ENCODE results near the gene ALDH4A1.

ALDH4A1 gene

GRCh38 chr1:18945401-18945849 is 43.1 kb upstream of the ALDH4A1 start:
- no peaks in the 10 kb centered on the region for H3K9me3 ChIP-seq (ENCODE audit: control insufficient read depth, low read length)
- H3K9ac ChIP-seq (ENCODE audit: low read length): no peak overlapping the region
- H3K36me3 ChIP-seq (ENCODE audit: control insufficient read depth, insufficient read depth, low read length, severe bottlenecking): no peaks in the 10 kb centered on the region
- H3K4me3 ChIP-seq (ENCODE audit: low read length): no peak overlapping the region
- no peaks in the 10 kb centered on the region for H3K27me3 ChIP-seq (replicated peaks; ENCODE audit: control insufficient read depth, insufficient read depth, low read length)
- H3K4me1 ChIP-seq (ENCODE audit: control insufficient read depth, insufficient read depth, low read length): peaks cover 47% of the 10 kb centered on the region
- no peak for DNase-seq (ENCODE audit: low read depth)

- no peaks in the 10 kb centered on the region for H3K36me3 ChIP-seq (ENCODE audit: control insufficient read depth, insufficient read depth, low read length, severe bottlenecking)
- H3K9me3 ChIP-seq (ENCODE audit: control insufficient read depth, low read length): no peaks in the 10 kb centered on the region
- no peak for DNase-seq (ENCODE audit: low read depth)
- no peak overlapping the region for H3K9ac ChIP-seq (ENCODE audit: low read length)
- H3K27me3 ChIP-seq (replicated peaks; ENCODE audit: control insufficient read depth, insufficient read depth, low read length): no peaks in the 10 kb centered on the region
- H3K4me1 ChIP-seq (ENCODE audit: control insufficient read depth, insufficient read depth, low read length): peaks cover 45% of the 10 kb centered on the region
- H3K4me3 ChIP-seq (ENCODE audit: low read length): no peak overlapping the region
Measured at GRCh38 chr1:18944810-18945209, 42.5 kb upstream of the ALDH4A1 start.

- no peak for DNase-seq (ENCODE audit: low read depth)
- Histone ChIP-seq H3K4me3 (ENCODE audit: low read length) (no peak overlapping the region), H3K36me3 (ENCODE audit: control insufficient read depth, insufficient read depth, low read length, severe bottlenecking) (no peaks in the 10 kb centered on the region), H3K4me1 (ENCODE audit: control insufficient read depth, insufficient read depth, low read length) (peaks cover 45% of the 10 kb centered on the region), H3K9me3 (ENCODE audit: control insufficient read depth, low read length) (no peaks in the 10 kb centered on the region), H3K9ac (ENCODE audit: low read length) (no peak overlapping the region), H3K27me3 (replicated peaks; ENCODE audit: control insufficient read depth, insufficient read depth, low read length) (no peaks in the 10 kb centered on the region)
Measured at GRCh38 chr1:18943914-18944572, 41.7 kb upstream of the ALDH4A1 start.

- no peak for DNase-seq (ENCODE audit: low read depth)
- no peak overlapping the region for H3K4me3 ChIP-seq (ENCODE audit: low read length)
- no peaks in the 10 kb centered on the region for H3K27me3 ChIP-seq (replicated peaks; ENCODE audit: control insufficient read depth, insufficient read depth, low read length)
- peaks cover 45% of the 10 kb centered on the region for H3K4me1 ChIP-seq (ENCODE audit: control insufficient read depth, insufficient read depth, low read length)
- H3K9me3 ChIP-seq (ENCODE audit: control insufficient read depth, low read length): no peaks in the 10 kb centered on the region
- no peaks in the 10 kb centered on the region for H3K36me3 ChIP-seq (ENCODE audit: control insufficient read depth, insufficient read depth, low read length, severe bottlenecking)
- no peak overlapping the region for H3K9ac ChIP-seq (ENCODE audit: low read length)
Measured at GRCh38 chr1:18943162-18943561, 40.8 kb upstream of the ALDH4A1 start.

GRCh38 chr1:18942340-18942739 is 40.0 kb upstream of the ALDH4A1 start:
- Histone ChIP-seq H3K9ac (ENCODE audit: low read length) (no peak overlapping the region), H3K36me3 (ENCODE audit: control insufficient read depth, insufficient read depth, low read length, severe bottlenecking) (no peaks in the 10 kb centered on the region), H3K4me1 (ENCODE audit: control insufficient read depth, insufficient read depth, low read length) (peaks cover 45% of the 10 kb centered on the region), H3K9me3 (ENCODE audit: control insufficient read depth, low read length) (no peaks in the 10 kb centered on the region), H3K27me3 (replicated peaks; ENCODE audit: control insufficient read depth, insufficient read depth, low read length) (no peaks in the 10 kb centered on the region), H3K4me3 (ENCODE audit: low read length) (no peak overlapping the region)
- DNase-seq (ENCODE audit: low read depth): no peak

- DNase-seq (ENCODE audit: low read depth): no peak
- H3K4me1 ChIP-seq (ENCODE audit: control insufficient read depth, insufficient read depth, low read length): peaks cover 38% of the 10 kb centered on the region
Measured at GRCh38 chr1:18941221-18942141, 39.1 kb upstream of the ALDH4A1 start.

GRCh38 chr1:18940303-18941020 is 38.1 kb upstream of the ALDH4A1 start:
- no peak for DNase-seq (ENCODE audit: low read depth)
- H3K9me3 ChIP-seq (ENCODE audit: control insufficient read depth, low read length): no peaks in the 10 kb centered on the region
- no peak overlapping the region for H3K9ac ChIP-seq (ENCODE audit: low read length)
- peaks cover 37% of the 10 kb centered on the region for H3K4me1 ChIP-seq (ENCODE audit: control insufficient read depth, insufficient read depth, low read length)
- no peak overlapping the region for H3K4me3 ChIP-seq (ENCODE audit: low read length)
- no peaks in the 10 kb centered on the region for H3K27me3 ChIP-seq (replicated peaks; ENCODE audit: control insufficient read depth, insufficient read depth, low read length)
- H3K36me3 ChIP-seq (ENCODE audit: control insufficient read depth, insufficient read depth, low read length, severe bottlenecking): no peaks in the 10 kb centered on the region

More at GRCh38 chr1:18941221-18942141, 39.1 kb upstream of the ALDH4A1 start:
- no peaks in the 10 kb centered on the region for H3K36me3 ChIP-seq (ENCODE audit: control insufficient read depth, insufficient read depth, low read length, severe bottlenecking)
- H3K9ac ChIP-seq (ENCODE audit: low read length): no peak overlapping the region
- H3K27me3 ChIP-seq (replicated peaks; ENCODE audit: control insufficient read depth, insufficient read depth, low read length): no peaks in the 10 kb centered on the region
- H3K9me3 ChIP-seq (ENCODE audit: control insufficient read depth, low read length): no peaks in the 10 kb centered on the region
- no peak overlapping the region for H3K4me3 ChIP-seq (ENCODE audit: low read length)

- no peaks in the 10 kb centered on the region for H3K36me3 ChIP-seq (ENCODE audit: control insufficient read depth, insufficient read depth, low read length, severe bottlenecking)
- DNase-seq (ENCODE audit: low read depth): peak; percentile 31
- H3K9me3 ChIP-seq (ENCODE audit: control insufficient read depth, low read length): no peaks in the 10 kb centered on the region
- H3K9ac ChIP-seq (ENCODE audit: low read length): peak overlapping the region; percentile 35
- no peaks in the 10 kb centered on the region for H3K27me3 ChIP-seq (replicated peaks; ENCODE audit: control insufficient read depth, insufficient read depth, low read length)
- H3K4me3 ChIP-seq (ENCODE audit: low read length): no peak overlapping the region
- peaks cover 31% of the 10 kb centered on the region for H3K4me1 ChIP-seq (ENCODE audit: control insufficient read depth, insufficient read depth, low read length)
Measured at GRCh38 chr1:18939398-18940302, 37.3 kb upstream of the ALDH4A1 start.

GRCh38 chr1:18938707-18939070 is 36.3 kb upstream of the ALDH4A1 start:
- no peaks in the 10 kb centered on the region for H3K36me3 ChIP-seq (ENCODE audit: control insufficient read depth, insufficient read depth, low read length, severe bottlenecking)
- DNase-seq (ENCODE audit: low read depth): no peak
- H3K27me3 ChIP-seq (replicated peaks; ENCODE audit: control insufficient read depth, insufficient read depth, low read length): no peaks in the 10 kb centered on the region
- peak overlapping the region; percentile 35 for H3K9ac ChIP-seq (ENCODE audit: low read length)
- H3K4me1 ChIP-seq (ENCODE audit: control insufficient read depth, insufficient read depth, low read length): peaks cover 31% of the 10 kb centered on the region
- no peaks in the 10 kb centered on the region for H3K9me3 ChIP-seq (ENCODE audit: control insufficient read depth, low read length)
- no peak overlapping the region for H3K4me3 ChIP-seq (ENCODE audit: low read length)

GRCh38 chr1:18938008-18938706 is 35.8 kb upstream of the ALDH4A1 start:
- DNase-seq (ENCODE audit: low read depth): no peak
- H3K27me3 ChIP-seq (replicated peaks; ENCODE audit: control insufficient read depth, insufficient read depth, low read length): no peaks in the 10 kb centered on the region
- H3K4me1 ChIP-seq (ENCODE audit: control insufficient read depth, insufficient read depth, low read length): peaks cover 31% of the 10 kb centered on the region

More at GRCh38 chr1:18938008-18938706, 35.8 kb upstream of the ALDH4A1 start:
- no peaks in the 10 kb centered on the region for H3K9me3 ChIP-seq (ENCODE audit: control insufficient read depth, low read length)
- peak overlapping the region; percentile 35 for H3K9ac ChIP-seq (ENCODE audit: low read length)
- H3K4me3 ChIP-seq (ENCODE audit: low read length): no peak overlapping the region
- no peaks in the 10 kb centered on the region for H3K36me3 ChIP-seq (ENCODE audit: control insufficient read depth, insufficient read depth, low read length, severe bottlenecking)
